ENCODE measurements around the gene SMC3.
"Not testable (repeated sequence)": the region's sequence is repeated elsewhere in the genome, so short reads cannot be mapped to it uniquely, and the experiment has no call there.

SMC3 gene

DNA sequence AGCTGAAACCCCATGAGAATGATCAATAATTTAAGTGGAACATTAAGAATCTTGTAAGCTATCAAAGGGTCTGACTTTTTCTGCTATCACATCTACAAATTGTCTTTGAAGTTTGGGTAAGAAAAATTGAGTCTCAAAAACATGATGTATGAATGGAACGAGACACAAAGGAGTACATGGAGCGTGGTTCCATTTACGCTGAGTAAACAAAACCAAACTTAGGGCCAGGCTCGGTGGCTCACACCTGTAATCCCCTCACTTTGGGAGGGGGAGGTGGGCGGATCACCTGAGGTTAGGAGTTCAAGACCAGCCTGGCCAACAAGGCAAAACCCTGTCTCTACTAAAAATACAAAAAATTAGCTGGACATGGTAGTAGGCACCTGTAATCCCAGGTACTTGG, 24.3 kb downstream of the SMC3 start:
- TF ChIP-seq POLR2A (IDR thresholded peaks at IDR 0.05; ENCODE audit: low read depth, low read length) = no peak
- DNase-seq (ENCODE audit: insufficient read length, low spot score) (no peak), FAIRE-seq (no peak)

DNA sequence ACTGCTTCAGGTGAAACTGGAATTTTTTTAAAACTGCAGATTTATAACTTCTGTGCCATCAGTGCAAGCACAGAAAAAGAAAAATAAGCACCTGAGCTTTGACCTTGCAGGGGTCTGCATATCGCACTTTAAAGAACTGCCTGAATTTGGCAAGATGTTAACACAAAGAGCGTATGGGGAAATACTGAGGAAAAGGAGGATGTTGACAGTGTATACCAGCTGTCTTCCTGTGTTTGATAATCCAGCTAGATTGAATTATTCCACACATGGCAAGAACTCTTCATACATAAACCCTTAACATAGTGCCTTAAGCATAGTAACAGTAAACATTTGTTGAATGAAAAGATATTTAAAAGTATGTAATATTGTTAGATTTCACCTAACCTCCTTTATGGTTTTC, 30.0 kb downstream of the SMC3 start:
- no peak for TF ChIP-seq POLR2A (IDR thresholded peaks at IDR 0.05; ENCODE audit: low read depth, low read length)
- peak; percentile 33 for FAIRE-seq

DNA sequence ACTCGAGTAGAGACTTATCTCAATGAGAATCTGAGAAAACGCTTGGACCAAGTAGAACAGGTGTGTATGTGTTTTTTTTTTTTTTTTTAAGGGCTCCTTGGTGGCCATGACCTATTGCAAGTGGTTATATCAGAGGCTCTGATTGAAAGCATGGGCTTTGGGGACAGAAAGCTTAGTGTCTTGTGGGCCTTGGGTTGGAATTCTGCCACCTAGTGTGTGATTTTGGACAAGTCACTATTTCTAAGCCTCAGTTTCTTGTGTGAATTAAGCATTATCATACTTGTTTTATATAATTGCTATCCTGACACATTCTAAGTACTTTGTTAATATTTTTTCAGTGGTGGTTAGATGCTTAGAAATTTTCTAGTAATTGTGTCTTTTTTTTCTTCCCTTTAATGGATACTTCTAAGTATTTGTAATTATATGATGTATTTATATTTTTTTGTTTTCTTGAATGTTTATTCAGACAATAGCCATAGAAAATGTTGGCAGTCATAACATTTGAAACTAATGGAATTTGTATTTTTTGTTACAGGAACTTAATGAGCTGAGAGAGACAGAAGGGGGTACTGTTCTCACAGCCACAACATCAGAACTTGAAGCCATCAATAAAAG, 33.1 kb downstream of the SMC3 start:
- DNase-seq (ENCODE audit: insufficient read length, low spot score) = no peak
- no peak for TF ChIP-seq POLR2A (IDR thresholded peaks at IDR 0.05; ENCODE audit: low read depth, low read length)
- peak; percentile 85 for FAIRE-seq

More for the DNA sequence above, 30.0 kb downstream of the SMC3 start:
- DNase-seq (ENCODE audit: insufficient read length, low spot score) = no peak

DNA sequence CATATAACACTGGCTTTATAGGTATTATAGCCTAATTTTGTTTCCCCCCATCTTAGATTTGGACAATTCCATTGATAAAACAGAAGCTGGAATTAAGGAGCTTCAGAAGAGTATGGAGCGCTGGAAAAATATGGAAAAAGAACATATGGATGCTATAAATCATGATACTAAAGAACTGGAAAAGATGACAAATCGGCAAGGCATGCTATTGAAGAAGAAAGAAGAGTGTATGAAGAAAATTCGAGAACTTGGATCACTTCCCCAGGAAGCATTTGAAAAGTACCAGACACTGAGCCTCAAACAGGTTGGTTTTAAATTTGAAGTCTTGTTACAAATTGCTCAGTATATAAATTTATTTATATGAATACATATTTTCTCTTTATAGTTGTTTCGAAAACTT, 34.1 kb downstream of the SMC3 start:
- no peak for FAIRE-seq

DNA sequence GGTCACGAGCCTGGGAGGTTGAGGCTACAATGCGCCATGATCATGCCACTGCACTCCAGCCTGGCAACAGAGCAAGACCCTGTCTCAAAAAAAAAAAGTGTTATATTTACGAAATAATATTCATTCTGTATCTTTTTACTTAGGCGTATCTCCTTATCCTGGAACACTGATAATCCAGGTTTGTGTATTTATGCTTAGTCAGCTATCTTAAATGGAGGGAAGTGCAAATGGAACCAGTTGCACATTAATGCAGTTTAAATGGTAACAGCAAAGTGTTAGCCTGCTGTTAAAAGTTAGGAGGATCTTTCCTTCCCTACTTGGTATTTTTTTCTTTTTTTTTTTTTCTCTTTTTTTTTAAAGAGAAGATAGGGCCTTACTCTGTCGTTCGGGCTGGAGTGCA, 40.6 kb downstream of the SMC3 start:
- no peak for TF ChIP-seq POLR2A (IDR thresholded peaks at IDR 0.05; ENCODE audit: low read depth, low read length)
- no peak for DNase-seq (ENCODE audit: insufficient read length, low spot score)
- no peak for FAIRE-seq

More for the DNA sequence above, 34.1 kb downstream of the SMC3 start:
- no peak for TF ChIP-seq POLR2A (IDR thresholded peaks at IDR 0.05; ENCODE audit: low read depth, low read length)
- DNase-seq (ENCODE audit: insufficient read length, low spot score) = no peak

DNA sequence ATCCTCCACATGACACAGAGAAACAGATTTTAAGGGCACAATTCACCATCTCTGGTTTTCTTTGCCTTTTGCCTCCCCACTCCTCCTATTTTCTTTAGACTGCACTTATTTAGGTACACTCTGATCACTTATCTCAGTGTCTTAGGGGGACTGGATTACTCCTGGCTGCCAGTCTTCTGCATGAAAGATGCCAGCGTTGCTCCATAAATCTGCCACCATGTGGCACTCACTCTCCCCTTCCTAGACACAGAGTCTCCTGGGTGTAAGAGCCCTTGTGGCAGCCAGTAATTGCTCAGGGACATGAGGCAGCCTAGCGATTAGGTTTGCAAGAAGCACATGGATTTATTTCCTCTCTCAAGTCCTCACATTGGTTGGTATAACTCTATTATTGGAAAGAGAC, 42.1 kb downstream of the SMC3 start:
- no peak for TF ChIP-seq POLR2A (IDR thresholded peaks at IDR 0.05; ENCODE audit: low read depth, low read length)
- DNase-seq (ENCODE audit: insufficient read length, low spot score) = no peak
- FAIRE-seq = no peak

DNA sequence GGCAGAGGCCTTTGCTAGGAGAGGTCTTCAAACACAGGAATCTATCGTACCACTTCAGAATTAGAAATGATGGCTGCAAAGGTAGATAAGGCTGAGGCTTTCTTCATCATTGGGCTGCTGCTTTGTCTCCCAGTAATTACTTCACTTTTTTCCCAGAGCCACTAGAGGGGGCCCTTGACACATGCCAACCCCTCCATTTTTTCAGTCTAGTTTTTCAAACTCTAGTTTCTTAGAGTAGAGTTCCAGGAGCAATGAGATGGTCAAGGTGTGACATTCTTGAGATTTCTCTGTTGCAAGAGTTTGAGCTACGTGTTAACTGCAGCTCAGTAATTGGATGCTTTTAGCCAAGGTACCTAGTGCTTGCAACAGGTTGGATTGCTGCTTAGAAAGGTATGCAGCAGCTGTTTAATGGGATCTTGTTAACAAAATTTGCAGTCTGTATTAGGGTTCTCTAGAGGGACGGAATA, 42.8 kb downstream of the SMC3 start:
- DNase-seq (ENCODE audit: insufficient read length, low spot score) (peak; percentile 33), FAIRE-seq (no peak)
- TF ChIP-seq POLR2A (IDR thresholded peaks at IDR 0.05; ENCODE audit: low read depth, low read length) = no peak

DNA sequence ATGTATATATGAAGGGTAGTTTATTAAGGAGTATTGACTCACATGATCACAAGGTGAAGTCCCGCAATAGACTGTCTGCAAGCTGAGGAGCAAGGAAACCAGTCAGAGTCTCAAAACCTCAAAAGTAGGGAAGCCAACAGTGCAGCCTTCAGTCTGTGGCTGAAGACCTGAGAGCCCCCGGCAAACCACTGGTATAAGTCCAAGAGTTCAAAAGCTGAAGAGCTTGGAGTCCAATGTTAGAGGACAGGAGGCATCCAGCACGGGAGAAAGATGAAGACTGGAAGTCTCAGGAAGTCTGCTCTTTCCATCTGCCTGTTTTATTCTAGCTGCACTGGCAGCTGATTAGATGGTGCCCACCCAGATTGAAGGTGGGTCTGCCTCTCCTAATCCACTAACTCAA, 43.3 kb downstream of the SMC3 start:
- DNase-seq (ENCODE audit: insufficient read length, low spot score); FAIRE-seq: not testable (repeated sequence)

DNA sequence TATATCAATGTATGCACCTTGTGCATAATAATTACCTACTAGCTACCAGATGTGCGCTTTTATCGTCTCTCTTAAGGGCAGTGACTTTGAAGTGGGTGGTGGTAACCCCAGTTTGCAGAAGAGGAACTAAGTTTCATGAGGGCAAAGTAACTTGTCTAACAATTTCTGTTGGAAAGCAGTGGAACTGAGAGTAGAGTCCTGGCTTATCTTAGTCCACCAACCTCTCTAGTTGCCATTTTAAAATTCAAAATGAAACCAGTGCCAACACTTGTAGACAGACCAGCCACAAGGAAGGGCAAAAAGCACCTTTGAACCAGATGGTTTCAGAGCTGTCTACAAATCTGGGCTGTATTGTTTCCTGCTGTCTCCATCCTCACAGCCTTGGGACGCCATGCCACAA, 44.6 kb downstream of the SMC3 start:
- no peak for DNase-seq (ENCODE audit: insufficient read length, low spot score)
- no peak for TF ChIP-seq POLR2A (IDR thresholded peaks at IDR 0.05; ENCODE audit: low read depth, low read length)
- no peak for FAIRE-seq

DNA sequence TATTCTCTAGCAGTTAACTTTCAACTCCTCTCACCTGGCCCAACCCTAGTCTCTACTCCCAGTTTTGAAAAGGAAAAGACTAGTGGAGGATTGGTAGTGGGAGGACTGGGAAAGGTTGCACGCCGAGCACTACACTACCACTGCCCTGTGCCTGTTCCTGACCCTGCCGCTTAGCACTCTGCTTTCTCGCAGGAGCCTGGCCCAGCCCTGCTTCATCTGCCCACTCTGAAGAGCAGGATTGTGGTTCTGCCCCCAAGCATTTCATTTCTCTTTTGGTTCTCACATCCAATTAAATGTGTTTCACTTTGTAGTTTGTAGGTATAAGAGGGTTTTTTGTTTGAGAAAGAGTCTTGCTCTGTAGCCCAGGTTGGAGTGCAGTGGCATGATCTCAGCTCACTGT, 45.1 kb downstream of the SMC3 start:
- DNase-seq (ENCODE audit: insufficient read length, low spot score) (no peak), FAIRE-seq (no peak)
- no peak for TF ChIP-seq POLR2A (IDR thresholded peaks at IDR 0.05; ENCODE audit: low read depth, low read length)

DNA sequence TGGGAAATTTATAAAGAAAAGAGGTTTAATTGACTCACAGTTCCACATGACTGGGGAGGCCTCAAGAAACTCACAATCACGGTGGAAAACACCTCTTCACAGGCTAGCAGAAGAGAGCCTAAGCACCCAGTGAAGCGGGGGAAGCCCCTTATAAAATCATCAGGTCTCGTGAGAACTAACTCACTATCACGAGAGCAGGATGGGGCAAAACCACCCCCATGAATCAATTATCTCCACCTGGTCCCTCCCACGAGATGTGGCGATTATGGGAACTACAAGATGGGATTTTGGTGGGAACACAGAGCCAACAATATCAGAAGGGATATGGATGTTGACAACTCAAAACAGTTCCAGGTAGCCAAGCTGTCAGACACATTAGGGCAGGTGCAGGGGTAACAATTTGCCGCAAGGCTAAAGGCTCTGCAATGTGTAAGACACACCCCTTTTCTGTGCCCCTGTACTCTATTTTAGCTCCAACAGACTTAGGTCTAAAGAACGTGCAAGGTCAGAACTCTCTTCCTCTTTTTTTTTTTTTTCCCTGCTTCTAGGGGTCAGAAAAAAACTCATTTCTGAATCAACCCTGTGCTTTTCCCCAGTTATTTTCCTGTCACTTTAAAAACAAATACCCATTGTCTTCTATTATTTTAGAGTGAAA, 46.0 kb downstream of the SMC3 start:
- no peak for TF ChIP-seq POLR2A (IDR thresholded peaks at IDR 0.05; ENCODE audit: low read depth, low read length)

DNA sequence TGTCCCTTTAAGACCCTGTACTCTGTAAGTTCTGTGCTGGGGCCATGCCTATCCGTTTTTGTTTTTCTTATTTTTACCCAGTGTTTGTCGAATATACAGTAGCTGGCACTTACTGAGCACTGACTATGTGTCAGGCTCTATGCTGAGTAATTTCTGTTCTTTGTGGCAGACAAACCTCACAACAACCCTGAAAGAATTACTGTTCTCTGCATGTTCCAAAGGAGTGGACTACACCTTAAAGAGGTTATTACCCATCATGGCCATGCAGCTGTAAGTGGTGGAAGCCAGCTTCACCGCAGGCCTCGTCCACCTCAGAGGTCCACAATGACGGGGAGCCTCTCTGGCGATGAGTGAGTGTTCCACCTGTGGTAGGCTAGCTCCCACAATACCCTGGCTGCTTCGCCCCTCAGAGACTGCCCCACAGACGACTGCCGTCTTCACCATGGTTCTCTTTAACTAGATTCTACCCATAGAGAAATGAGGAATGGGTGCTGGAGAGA, 46.6 kb downstream of the SMC3 start:
- FAIRE-seq (no peak), DNase-seq (ENCODE audit: insufficient read length, low spot score) (no peak)
- TF ChIP-seq POLR2A (IDR thresholded peaks at IDR 0.05; ENCODE audit: low read depth, low read length) = no peak

More for the DNA sequence above, 46.0 kb downstream of the SMC3 start:
- DNase-seq (ENCODE audit: insufficient read length, low spot score) = no peak
- no peak for FAIRE-seq

DNA sequence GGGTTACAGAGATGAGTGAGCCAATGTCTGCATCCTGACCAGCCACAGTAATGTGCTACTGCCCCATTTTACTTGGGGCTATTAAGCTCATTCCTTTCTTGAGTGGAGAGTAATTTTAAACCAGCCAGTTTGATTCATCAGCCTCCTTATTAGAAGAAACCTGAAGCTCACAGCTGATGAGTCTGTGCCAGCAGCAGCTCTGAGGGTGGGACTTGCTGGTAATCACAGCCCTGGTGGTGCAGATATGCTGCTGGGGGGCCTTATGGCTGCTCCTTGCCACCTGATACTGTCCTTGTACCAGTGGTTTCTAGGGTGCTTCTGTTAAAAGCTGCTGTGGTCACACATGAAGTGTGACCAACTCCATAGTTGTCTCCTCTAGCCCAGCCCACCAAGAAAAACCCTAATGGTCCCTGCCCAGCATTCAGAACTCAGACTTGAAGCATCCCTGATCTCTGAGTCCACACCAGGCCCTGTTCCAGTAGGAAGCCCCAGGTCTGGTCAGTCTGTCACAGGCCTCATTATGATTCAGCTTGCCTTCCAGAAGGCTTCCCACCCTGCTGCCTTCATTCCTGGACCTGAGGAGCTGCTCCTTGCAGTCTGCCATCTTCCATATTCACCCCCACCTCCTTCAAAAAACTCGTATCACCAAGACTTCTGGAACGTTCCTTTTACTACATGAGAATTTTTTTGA, 47.7 kb downstream of the SMC3 start:
- DNase-seq (ENCODE audit: insufficient read length, low spot score) = no peak
- FAIRE-seq = no peak
- TF ChIP-seq POLR2A (IDR thresholded peaks at IDR 0.05; ENCODE audit: low read depth, low read length) = no peak

DNA sequence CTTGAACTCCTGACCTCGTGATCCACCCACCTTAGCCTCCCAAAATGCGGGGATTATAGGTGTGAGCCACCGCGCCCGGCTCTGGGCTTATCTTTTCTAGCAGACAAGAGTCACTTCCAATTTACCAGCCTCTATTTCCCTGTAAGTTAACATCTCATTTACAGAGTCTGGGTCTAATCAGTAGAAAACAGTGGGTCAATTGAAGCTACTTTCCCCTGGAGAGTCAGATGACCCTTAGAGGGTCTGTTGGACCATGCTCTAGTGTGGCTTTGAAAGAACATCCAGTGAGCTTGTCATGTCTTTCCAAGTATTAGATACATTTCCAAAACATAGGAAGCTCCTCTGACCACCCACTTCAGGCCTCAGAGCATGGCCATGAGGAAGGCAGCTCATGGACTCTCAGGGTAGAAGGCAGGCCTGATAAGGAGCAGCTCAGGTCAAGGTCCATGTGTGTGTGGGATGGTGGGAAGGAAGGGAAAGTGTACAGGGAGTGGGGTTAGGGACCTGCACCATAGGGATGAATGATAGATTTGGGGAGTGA, 49.1 kb downstream of the SMC3 start:
- FAIRE-seq (no peak), DNase-seq (ENCODE audit: insufficient read length, low spot score) (no peak)

More for the DNA sequence above, 49.1 kb downstream of the SMC3 start:
- no peak for TF ChIP-seq POLR2A (IDR thresholded peaks at IDR 0.05; ENCODE audit: low read depth, low read length)

Data from H54 (cell line).